ENCODE measurements around the gene PSMB1.
"Not testable (repeated sequence)": the region's sequence is repeated elsewhere in the genome, so short reads cannot be mapped to it uniquely, and the experiment has no call there.

Gene PSMB1

DNA sequence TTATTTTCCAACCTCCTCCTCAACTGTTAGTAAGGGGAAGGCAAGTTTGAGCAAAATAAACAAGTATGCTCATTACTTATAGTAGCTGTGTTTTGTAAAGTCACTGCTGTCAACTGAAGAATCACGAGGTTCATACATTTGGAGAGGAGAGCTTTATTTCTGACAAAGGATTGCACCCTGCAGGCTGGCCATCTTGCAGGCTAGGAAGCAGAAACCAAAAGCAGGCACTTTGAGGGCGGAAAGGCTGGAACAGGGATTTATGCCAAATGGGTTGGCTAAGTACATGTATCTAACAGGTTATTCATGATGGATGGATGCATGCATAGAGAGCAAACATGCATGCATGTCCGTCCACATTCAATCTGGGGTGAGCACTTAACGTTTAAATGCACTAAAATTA, 46.7 kb downstream of the PSMB1 start:
- DNase-seq (ENCODE audit: extremely low spot score, insufficient read length, low read depth) (no peak), FAIRE-seq (no peak)

DNA sequence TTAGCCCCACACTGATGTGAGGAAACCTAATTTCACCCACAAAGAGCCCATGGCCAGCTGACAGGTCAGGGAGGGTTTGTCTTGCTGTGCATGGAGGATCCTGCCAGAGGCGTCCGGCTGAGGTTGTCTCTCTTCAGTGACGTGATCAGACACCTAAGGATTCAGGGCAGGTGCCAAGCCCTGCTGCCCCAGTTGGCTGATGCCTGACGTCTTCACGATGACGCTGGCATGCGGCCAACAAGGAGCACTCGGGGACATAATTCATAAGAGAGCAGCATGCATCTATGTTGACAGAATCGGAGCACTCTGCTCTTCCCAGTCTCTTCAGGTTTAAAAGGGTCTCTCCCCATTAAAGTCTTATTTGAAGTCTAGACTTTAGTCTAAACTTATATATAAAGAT, 47.8 kb downstream of the PSMB1 start:
- FAIRE-seq (no peak), DNase-seq (ENCODE audit: extremely low spot score, insufficient read length, low read depth) (no peak)

GRCh38 chr6:170504479-170504878, 48.6 kb downstream of the PSMB1 start:
- no peak for DNase-seq (ENCODE audit: extremely low spot score, insufficient read length, low read depth)
- FAIRE-seq, result no peak

DNA sequence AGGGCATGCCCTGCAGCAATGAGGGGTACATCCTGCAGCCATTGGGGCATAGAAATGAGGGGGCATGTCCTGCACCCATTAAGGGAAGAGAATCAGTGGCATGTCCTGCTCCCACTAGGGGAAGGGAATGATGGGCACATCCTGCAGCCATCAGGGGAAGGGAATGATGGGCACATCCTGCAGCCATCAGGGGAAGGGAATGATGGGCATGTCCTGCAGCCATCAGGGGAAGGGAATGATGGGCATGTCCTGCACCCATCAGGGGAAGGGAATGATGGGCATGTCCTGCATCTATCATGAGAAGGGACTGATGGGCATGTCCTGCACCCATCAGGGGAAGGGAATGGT, 49.7 kb downstream of the PSMB1 start:
- no peak for DNase-seq (ENCODE audit: extremely low spot score, insufficient read length, low read depth)
- FAIRE-seq, result no peak

DNA sequence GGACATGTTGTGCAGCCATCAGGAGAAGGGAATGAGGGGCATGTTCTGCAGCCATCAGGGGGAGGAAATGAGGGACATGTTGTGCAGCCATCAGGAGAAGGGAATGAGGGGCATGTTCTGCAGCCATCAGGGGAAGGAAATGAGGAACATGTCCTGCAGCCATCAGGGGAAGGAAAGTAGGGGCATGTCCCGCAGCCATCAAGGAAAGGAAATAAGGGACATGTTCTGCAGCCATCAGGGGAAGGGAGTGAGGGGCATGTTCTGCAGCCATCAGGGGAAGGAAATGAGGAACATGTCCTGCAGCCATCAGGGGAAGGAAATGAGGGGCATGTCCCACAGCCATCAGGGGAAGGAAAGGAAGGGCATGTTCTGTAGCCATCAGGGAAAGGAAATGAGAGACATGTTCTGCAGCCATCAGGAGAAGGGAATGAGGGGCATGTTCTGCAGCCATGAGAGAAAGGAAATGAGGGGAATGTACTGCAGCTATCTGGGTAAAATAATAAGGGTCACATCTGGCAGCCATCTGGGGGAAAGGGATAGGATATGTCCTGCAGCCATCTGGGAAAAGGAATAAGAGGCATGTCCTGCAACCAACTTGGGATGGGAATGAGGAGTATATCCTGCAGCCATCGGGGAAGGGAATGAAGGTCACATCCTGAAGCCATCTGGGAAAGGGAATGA, 50.2 kb downstream of the PSMB1 start:
- DNase-seq (ENCODE audit: extremely low spot score, insufficient read length, low read depth), result not testable (repeated sequence)

DNA sequence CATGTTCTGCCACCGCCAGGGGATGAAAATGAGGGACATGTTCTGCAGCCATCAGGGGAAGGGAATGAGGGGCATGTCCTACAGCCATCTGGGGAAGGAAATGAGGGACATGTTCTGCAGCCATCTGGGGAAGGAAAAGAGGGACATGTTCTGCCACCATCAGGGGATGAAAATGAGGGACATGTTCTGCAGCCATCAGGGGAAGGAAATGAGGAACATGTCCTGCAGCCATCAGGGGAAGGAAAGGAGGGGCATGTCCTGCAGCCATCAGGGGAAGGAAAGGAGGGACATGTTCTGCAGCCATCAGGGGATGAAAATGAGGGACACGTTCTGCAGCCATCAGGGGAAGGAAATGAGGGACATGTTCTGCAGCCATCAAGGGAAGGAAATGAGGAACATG, 50.8 kb downstream of the PSMB1 start:
- not testable (repeated sequence) for FAIRE-seq; DNase-seq (ENCODE audit: extremely low spot score, insufficient read length, low read depth)

More for the DNA sequence above, 50.2 kb downstream of the PSMB1 start:
- not testable (repeated sequence) for FAIRE-seq

DNA sequence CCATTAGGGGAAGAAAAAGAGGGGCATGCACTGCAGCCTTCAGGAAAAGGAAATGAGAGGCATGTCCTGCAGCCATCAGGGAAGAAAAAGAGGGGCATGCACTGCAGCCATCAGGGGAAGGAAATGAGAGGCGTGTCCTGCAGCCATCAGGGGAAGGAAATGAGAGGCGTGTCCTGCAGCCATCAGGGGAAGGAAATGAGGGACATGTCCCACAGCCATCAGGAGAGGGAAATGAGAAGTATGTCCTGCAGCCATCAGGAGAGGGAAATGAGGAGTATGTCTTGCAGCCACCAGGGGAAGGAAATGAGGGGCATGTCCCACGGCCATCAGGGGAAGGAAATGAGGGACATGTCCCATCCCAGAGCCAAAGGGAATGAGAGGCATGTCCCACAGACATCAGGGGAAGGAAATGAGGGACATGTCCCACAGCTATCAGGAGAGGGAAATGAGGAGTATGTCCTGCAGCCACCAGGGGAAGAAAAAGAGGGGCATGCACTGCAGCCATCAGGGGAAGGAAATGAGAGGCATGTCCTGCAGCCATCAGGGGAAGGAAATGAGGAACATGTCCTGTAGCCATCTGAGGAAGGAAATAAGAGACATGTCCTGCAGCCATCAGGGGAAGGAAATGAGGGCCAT, 52.0 kb downstream of the PSMB1 start:
- FAIRE-seq (no peak), DNase-seq (ENCODE audit: extremely low spot score, insufficient read length, low read depth) (no peak)

DNA sequence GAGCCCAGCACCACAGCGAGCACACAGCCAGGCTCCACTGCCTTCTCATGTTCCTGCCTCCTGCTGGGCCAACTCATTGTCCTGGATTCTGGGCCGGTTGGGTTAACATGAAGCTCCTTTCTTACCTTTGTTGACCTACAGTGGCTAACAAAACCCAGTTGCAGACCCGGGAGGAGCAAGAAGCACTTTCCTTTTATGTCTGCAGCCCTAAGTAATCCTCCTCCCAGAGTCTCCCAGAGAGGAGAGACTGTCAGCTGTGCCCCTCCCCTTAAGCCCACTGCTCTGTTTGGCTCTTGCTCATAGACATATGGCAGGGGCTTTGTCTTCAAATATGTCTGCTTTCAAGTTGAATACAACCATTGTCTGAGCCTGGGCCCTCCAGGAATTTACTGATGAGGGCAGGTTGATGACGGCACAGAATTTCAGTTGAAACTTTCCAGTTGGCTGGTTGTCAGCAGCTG, 55.2 kb downstream of the PSMB1 start:
- DNase-seq (ENCODE audit: extremely low spot score, insufficient read length, low read depth), result no peak
- FAIRE-seq, result no peak

- DNase-seq (ENCODE audit: extremely low spot score, insufficient read length, low read depth) (no peak), FAIRE-seq (no peak)
Measured at GRCh38 chr6:170493354-170493753, 59.8 kb downstream of the PSMB1 start.

GRCh38 chr6:170490259-170490658, 62.8 kb downstream of the PSMB1 start:
- no peak for DNase-seq (ENCODE audit: extremely low spot score, insufficient read length, low read depth)
- FAIRE-seq, result no peak

- no peak for DNase-seq (ENCODE audit: extremely low spot score, insufficient read length, low read depth)
- no peak for FAIRE-seq
Measured at GRCh38 chr6:170489836-170490235, 63.3 kb downstream of the PSMB1 start.

DNA sequence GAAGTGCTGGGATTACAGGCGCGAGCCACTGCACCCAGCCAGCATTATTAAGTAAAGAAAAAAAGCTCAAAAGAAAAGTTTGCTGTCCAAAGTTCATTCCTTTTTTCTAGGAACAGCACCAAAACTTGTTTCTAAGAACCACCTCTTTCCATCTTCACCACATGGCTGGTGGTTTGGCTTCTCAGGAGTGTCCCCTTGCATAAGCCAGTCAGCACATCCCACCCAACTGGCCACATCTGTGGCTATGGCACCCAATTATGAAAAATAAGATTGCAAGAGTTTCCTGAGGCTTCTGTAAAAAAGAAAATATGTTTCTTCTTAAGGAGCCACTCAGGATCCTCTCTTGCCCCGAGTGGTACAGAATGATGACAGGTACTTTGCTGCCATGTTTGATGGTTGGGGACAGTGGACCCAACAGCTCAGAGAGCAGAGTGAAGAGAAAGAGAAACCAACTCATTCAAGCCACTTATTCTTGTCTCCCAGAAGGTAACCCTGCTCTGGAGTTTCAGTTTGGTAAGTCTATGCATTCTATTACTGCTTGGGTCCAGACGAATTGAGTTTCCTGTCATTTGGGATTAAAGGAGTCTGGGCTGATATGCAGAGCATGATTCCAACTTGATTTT, 65.3 kb downstream of the PSMB1 start:
- FAIRE-seq (no peak), DNase-seq (ENCODE audit: extremely low spot score, insufficient read length, low read depth) (no peak)

DNA sequence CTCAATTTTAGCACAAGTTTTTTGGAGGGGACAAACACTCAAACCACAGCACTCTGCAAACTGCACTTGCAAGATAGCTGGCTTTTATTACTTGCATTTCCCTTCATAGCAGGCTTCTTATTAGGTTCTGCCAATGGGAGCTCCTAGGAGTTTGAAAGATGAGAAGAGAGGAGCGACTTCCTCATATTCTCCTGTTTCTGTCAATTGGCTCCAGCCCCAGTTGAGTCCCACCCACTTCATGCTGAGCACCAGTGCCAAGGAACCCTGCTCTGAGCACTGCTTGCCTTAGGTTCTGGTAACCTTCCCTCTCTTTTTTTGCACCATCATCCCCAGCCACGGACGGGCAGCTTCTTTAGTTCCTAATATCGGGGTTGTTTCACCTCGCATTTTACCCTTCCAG, 67.9 kb downstream of the PSMB1 start:
- DNase-seq (ENCODE audit: extremely low spot score, insufficient read length, low read depth), result no peak
- no peak for FAIRE-seq
